ENCODE measurements around the gene KRTAP5-3. TPM values are rescaled to one million over a fixed set of nuclear protein-coding genes. Genes with fewer than 3 reads are reported as not detected.
"Not testable (repeated sequence)": the region's sequence is repeated elsewhere in the genome, so short reads cannot be mapped to it uniquely, and the experiment has no call there.

KRTAP5-3 gene
- total and polyA plus RNA-seq, 9 of the 15 experiments (the other 6 are each of a cell fraction or from before 2014, with no cell fraction given), result not detected

- no peak for TF ChIP-seq L3MBTL2 (IDR thresholded peaks at IDR 0.05)
Observed at GRCh38 chr11:1597994-1598380, 10.3 kb downstream of the KRTAP5-3 start, which contains the start of gene KRTAP5-2 (continued).

GRCh38 chr11:1597331-1597993 is 10.8 kb downstream of the KRTAP5-3 start:
- ChIA-PET CTCF (ENCODE audit: low intra/inter-chr PET ratio) (no interaction called here), POLR2A (no interaction called here)
- Histone ChIP-seq H3K9me3 (replicated peaks; ENCODE audit: control insufficient read depth, insufficient read depth, low read depth, low read length) (no peaks in the 10 kb centered on the region), H4K20me1 (replicated peaks; ENCODE audit: control insufficient read depth, insufficient read depth, low read length) (peaks cover 4% of the 10 kb centered on the region; the same call in 1 of the 2 replicates), H3K4me1 (replicated peaks in 1 of 2; ENCODE audit: control insufficient read depth in 2 of 2, insufficient read depth in 2 of 2, low read length in 2 of 2) (no peaks in the 10 kb centered on the region), H3K9ac (ENCODE audit: insufficient read depth in 1 of 2, low read depth in 2 of 2, low read length in 2 of 2) (no peak overlapping the region), H3K4me2 (ENCODE audit: insufficient read depth, low read length) (no peak overlapping the region), H3K36me3 (ENCODE audit: control insufficient read depth, insufficient read depth, low read length) (no peaks in the 10 kb centered on the region), H3K27ac (ENCODE audit: extremely low read depth, low read depth, low read length) (no peak overlapping the region), H3K4me3 (no peak overlapping the region), H3K79me2 (ENCODE audit: control insufficient read depth, insufficient read depth, low read length) (no peaks in the 10 kb centered on the region), H2AFZ (ENCODE audit: low read depth, low read length) (no peak overlapping the region), H3K9me1 (ENCODE audit: control insufficient read depth, insufficient read depth, low read length) (no peaks in the 10 kb centered on the region), H3K27me3 (ENCODE audit: control insufficient read depth in 2 of 2, insufficient read depth in 2 of 2, low read length in 2 of 2) (peaks cover 11 to 21% of the 10 kb centered on the region in 2 experiments; a peak in 3 of 5 replicates)
- intact Hi-C loops (cut with micrococcal nuclease) (no loop called here), in situ Hi-C loops (cut with MboI) (no loop called here)
- ATAC-seq, result no peak
- DNase-seq (ENCODE audit: extremely low read depth in 1 of 4, low spot score in 3 of 4), result no peak
- no peak for TF ChIP-seq MXD1 (CRISPR knock-in tag; IDR thresholded peaks at IDR 0.05; ENCODE audit: borderline replicate concordance, poor library complexity, severe bottlenecking)
- no peak for TF ChIP-seq BRD9 (IDR thresholded peaks at IDR 0.05; ENCODE audit: low read depth, partially characterized antibody)
- TF ChIP-seq KLF10 (CRISPR knock-in tag; IDR thresholded peaks at IDR 0.05), result no peak
- TF ChIP-seq SAP30 (IDR thresholded peaks at IDR 0.05; ENCODE audit: borderline replicate concordance, insufficient read depth, low read depth, low read length, poor library complexity, severe bottlenecking), result no peak
- no peak for TF ChIP-seq KAT8 (IDR thresholded peaks at IDR 0.05; ENCODE audit: low read depth)
- TF ChIP-seq HDAC8 (tag; IDR thresholded peaks at IDR 0.05), result no peak
- 0% methylated on average over 10 of the region's 10 CpGs for WGBS (ENCODE audit: insufficient coverage, low coverage, missing lambda C conversion rate)
- BruUV-seq (replicated peaks), result no TSS peak
- no peak for FAIRE-seq

- H3K79me2 ChIP-seq (ENCODE audit: control insufficient read depth, insufficient read depth, low read length); DNase-seq (ENCODE audit: extremely low read depth in 1 of 4, low spot score in 3 of 4); H3K4me1 ChIP-seq (replicated peaks in 1 of 2; ENCODE audit: control insufficient read depth in 2 of 2, insufficient read depth in 2 of 2, low read length in 2 of 2); POLR2A ChIA-PET; H2AFZ ChIP-seq (ENCODE audit: low read depth, low read length); H3K9ac ChIP-seq (ENCODE audit: insufficient read depth in 1 of 2, low read depth in 2 of 2, low read length in 2 of 2); H3K4me3 ChIP-seq; H3K4me2 ChIP-seq (ENCODE audit: insufficient read depth, low read length); H4K20me1 ChIP-seq (replicated peaks; ENCODE audit: control insufficient read depth, insufficient read depth, low read length); BruUV-seq (replicated peaks); FAIRE-seq; H3K27ac ChIP-seq (ENCODE audit: extremely low read depth, low read depth, low read length); H3K9me3 ChIP-seq (replicated peaks; ENCODE audit: control insufficient read depth, insufficient read depth, low read depth, low read length); intact Hi-C loops (cut with micrococcal nuclease); in situ Hi-C loops (cut with MboI); ATAC-seq; CTCF ChIA-PET (ENCODE audit: low intra/inter-chr PET ratio); H3K9me1 ChIP-seq (ENCODE audit: control insufficient read depth, insufficient read depth, low read length); H3K36me3 ChIP-seq (ENCODE audit: control insufficient read depth, insufficient read depth, low read length): not testable (repeated sequence)
- H3K27me3 ChIP-seq (ENCODE audit: control insufficient read depth in 2 of 2, insufficient read depth in 2 of 2, low read length in 2 of 2), result peaks cover 13 to 25% of the 10 kb centered on the region in 2 experiments; a peak in 3 of 5 replicates
- 3% methylated on average over 13 of the region's 19 CpGs for WGBS (ENCODE audit: insufficient coverage, low coverage, missing lambda C conversion rate)
Observed at GRCh38 chr11:1596576-1597121, 11.6 kb downstream of the KRTAP5-3 start.

Measured in K562 (cell line).